ENCODE results near the gene HNF1A. TPM values are rescaled to one million over a fixed set of nuclear protein-coding genes. Genes with fewer than 3 reads are reported as not detected.

Gene HNF1A
- total RNA-seq, 1 donor from 2014 or later: not detected

DNA sequence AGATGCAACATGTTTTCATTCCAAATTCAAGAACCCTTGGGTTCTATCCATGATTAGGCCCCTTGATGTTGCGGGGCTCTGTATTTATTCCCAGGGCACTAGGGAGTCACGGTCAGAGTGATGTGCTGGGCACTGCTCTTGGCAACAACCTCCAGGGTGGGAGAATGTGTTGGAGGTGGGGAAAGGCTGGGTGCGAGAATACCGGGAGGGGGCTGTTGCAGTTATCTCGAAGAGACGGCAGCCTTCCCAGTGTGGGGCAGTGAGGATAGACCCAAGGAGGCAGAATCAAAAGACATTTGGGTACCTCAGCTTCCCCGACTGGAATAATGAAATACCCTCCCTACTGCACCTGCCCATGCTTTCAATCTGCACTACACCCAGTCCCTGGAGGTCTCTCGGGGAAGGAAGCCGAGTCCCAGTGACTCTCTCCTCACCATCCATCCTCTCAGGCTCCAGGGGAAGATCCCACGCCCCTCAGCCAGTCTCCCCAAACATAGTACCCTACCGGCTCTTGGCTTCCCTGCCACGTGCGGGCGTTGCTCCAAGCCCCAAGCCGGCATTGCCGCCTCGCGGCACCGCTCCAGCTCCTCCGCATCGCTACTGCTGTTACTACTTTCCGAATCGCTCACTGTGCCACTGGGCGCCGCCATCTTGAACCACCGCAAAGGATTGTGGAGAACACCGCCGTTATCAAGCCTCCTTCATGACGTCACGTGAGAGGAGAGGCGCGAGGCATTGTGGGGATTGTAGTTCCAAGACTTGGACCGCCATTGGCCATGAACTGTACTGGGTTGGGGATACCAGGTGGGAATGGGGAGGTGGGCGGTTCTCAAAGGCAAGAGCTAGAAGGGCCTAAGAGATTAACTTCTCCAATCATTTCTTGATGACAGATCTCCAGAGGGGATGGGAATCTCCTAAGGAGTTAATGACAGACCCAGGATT is 37.8 kb downstream of the HNF1A start, which contains the start of gene C12orf43:
Gene C12orf43, minus strand, starts transcription at position 663 of the 942 bp plus-strand sequence. Its CDS starts 13 bp downstream, at position 650.
- peak; percentile 10 for TF ChIP-seq CTCF (IDR thresholded peaks at IDR 0.05)
- Mint-ChIP-seq H3K4me3 (ENCODE audit: unreplicated experiment) (peak within 1 kb of the TSS; percentile 100), H3K9me3 (ENCODE audit: low read depth) (no peaks in the 10 kb centered on the region), H3K27ac (ENCODE audit: unreplicated experiment) (peak within 1 kb of the TSS; percentile 99), H3K27me3 (ENCODE audit: low read depth) (peaks cover 4% of the 10 kb centered on the region), H3K4me1 (ENCODE audit: low read depth) (peaks cover 17% of the 10 kb centered on the region), H3K36me3 (ENCODE audit: low read depth) (peaks cover 7% of the 10 kb centered on the region)
- DNase-seq (ENCODE audit: low spot score): peak; percentile 95

DNA sequence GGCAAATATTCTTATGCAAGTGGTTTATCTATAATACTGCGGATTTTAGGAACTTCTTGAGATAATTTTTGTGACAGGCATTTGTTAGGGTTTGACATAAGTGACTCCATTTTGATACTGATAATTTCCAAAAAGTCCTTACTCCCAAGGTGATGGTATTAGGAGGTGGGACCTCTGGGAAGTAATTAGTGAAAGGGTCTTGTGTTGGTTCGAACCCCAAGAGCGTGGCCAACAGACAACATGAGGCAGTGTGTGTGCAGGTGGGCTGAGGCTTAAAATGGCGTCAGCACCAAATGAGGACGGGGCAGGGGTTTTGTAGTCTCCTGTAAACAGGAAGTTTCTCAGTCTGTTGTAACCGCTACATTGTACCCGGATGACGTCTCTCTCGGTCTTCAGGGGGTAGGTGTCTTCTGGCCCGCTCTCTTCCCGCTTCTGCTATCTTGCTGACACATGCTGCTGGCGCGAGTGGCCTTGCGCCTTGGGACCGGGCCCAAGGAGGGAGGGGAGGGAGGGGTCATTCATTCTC is 39.7 kb downstream of the HNF1A start:
- Mint-ChIP-seq H3K27ac (ENCODE audit: unreplicated experiment) (no peak overlapping the region), H3K4me3 (ENCODE audit: unreplicated experiment) (no peak overlapping the region), H3K4me1 (ENCODE audit: low read depth) (peaks cover 17% of the 10 kb centered on the region), H3K27me3 (ENCODE audit: low read depth) (peaks cover 4% of the 10 kb centered on the region), H3K9me3 (ENCODE audit: low read depth) (no peaks in the 10 kb centered on the region), H3K36me3 (ENCODE audit: low read depth) (no peaks in the 10 kb centered on the region)
- TF ChIP-seq CTCF (IDR thresholded peaks at IDR 0.05): no peak
- no peak for DNase-seq (ENCODE audit: low spot score)

- Mint-ChIP-seq H3K27ac (ENCODE audit: unreplicated experiment) (no peak overlapping the region), H3K4me1 (ENCODE audit: low read depth) (peaks cover 17% of the 10 kb centered on the region), H3K27me3 (ENCODE audit: low read depth) (peaks cover 4% of the 10 kb centered on the region), H3K9me3 (ENCODE audit: low read depth) (no peaks in the 10 kb centered on the region), H3K36me3 (ENCODE audit: low read depth) (no peaks in the 10 kb centered on the region), H3K4me3 (ENCODE audit: unreplicated experiment) (no peak overlapping the region)
- no peak for TF ChIP-seq CTCF (IDR thresholded peaks at IDR 0.05)
- DNase-seq (ENCODE audit: low spot score): no peak
Measured at GRCh38 chr12:121018860-121019617, 40.7 kb downstream of the HNF1A start.

- Mint-ChIP-seq H3K27ac (ENCODE audit: unreplicated experiment) (no peak overlapping the region), H3K36me3 (ENCODE audit: low read depth) (no peaks in the 10 kb centered on the region), H3K4me1 (ENCODE audit: low read depth) (no peaks in the 10 kb centered on the region), H3K4me3 (ENCODE audit: unreplicated experiment) (no peak overlapping the region), H3K27me3 (ENCODE audit: low read depth) (peaks cover 4% of the 10 kb centered on the region), H3K9me3 (ENCODE audit: low read depth) (no peaks in the 10 kb centered on the region)
- no peak for DNase-seq (ENCODE audit: low spot score)
- no peak for TF ChIP-seq CTCF (IDR thresholded peaks at IDR 0.05)
Measured at GRCh38 chr12:121021754-121022153, 43.4 kb downstream of the HNF1A start.

GRCh38 chr12:121022713-121023112 is 44.4 kb downstream of the HNF1A start:
- Mint-ChIP-seq H3K27ac (ENCODE audit: unreplicated experiment) (no peak overlapping the region), H3K4me3 (ENCODE audit: unreplicated experiment) (no peak overlapping the region), H3K9me3 (ENCODE audit: low read depth) (no peaks in the 10 kb centered on the region), H3K27me3 (ENCODE audit: low read depth) (peaks cover 7% of the 10 kb centered on the region), H3K36me3 (ENCODE audit: low read depth) (no peaks in the 10 kb centered on the region), H3K4me1 (ENCODE audit: low read depth) (no peaks in the 10 kb centered on the region)
- no peak for DNase-seq (ENCODE audit: low spot score)
- no peak for TF ChIP-seq CTCF (IDR thresholded peaks at IDR 0.05)
